GM21786 (cell line): Measurements from ENCODE around the gene NAA80.
A peak's percentile ranks its signal among the peaks of the same experiment; 100 is the strongest.

ENCODE experiments used
- ATAC-seq: cut with Tn5 transposase; IDR thresholded peaks from one replicate; pipeline ENCODE4 v1.9.1; 2021; ENCODE audit not compliant: unreplicated experiment

NAA80 gene, protein sequence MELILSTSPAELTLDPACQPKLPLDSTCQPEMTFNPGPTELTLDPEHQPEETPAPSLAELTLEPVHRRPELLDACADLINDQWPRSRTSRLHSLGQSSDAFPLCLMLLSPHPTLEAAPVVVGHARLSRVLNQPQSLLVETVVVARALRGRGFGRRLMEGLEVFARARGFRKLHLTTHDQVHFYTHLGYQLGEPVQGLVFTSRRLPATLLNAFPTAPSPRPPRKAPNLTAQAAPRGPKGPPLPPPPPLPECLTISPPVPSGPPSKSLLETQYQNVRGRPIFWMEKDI

DNA sequence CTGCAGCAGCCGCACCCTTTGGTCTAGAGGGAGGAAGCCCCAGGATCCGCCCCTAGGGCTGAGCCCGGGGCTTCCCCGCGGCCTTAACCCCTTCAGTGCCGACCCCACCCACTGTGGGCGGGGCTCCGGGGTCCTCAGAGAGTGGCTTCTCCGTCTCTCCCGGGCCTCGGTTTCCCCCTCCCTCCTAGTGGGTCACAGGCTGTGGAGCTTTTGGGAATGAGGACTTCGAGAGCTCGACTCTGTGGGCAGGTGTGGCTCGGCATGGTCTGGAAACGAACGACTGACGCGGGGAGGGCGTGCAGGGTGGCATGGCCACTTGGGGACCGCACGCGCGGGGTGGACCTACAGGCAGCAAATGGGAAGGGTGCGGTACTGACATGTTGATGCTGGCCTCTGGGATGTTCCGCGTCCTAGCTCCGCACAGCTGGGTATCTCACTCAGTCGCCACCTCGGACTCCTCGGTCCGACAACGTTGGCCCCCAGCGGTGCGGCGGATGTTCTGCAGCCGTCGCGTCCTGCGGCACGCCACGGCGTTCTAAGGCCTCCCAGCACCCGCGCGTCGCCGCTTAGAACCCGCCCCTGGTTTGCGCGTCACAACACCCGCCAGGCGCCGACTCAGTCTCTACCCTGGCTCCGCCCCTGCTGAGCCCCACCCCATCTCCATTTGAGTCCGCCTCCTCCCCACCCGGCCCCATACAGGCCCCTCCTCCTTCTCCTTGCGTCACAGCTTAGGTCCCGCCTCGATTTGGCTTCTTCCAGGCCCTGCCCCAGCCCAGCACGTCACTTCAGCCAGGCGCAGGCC lies at the start of gene NAA80, which contains the start of gene HYAL3:
NAA80 (minus strand) TSS at position 570 of the 802 bp plus-strand sequence. CDS start 1,942 bp downstream, outside the sequence.
HYAL3 (minus strand) TSS at position 570 of the 802 bp plus-strand sequence. CDS start 3,803 bp downstream, outside the sequence.
- ATAC-seq: peak; percentile 88

DNA sequence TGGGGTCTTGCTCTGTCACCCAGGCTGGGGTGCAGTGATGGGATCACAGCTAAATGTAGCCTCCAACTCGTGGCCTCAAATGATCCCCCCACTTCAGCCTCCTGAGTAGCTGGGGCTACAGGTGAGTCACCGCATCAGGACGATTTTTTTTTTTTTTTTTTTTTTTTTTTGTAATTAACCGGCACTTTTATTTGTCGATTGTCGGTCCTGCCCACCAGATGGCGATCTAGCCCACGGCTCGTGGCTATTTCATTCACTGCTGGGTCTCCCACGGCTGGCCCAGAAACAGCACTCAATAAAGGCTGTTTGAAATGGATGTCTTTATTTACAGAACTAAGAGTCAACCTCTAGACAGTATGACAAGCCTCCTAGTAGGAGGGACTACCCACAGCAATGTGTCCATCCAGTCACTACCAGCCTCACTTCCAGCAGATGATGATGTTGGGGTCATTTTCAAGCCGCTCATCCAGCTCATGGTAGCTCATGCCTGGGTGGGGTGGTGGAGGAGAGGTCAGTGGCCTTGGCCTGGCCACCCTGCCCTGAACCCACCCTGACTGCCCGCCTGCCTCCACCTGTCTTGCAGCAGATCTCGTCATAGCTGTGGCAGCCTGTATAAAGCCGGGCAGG lies 48.1 kb upstream of the NAA80 start:
- ATAC-seq: no peak

DNA sequence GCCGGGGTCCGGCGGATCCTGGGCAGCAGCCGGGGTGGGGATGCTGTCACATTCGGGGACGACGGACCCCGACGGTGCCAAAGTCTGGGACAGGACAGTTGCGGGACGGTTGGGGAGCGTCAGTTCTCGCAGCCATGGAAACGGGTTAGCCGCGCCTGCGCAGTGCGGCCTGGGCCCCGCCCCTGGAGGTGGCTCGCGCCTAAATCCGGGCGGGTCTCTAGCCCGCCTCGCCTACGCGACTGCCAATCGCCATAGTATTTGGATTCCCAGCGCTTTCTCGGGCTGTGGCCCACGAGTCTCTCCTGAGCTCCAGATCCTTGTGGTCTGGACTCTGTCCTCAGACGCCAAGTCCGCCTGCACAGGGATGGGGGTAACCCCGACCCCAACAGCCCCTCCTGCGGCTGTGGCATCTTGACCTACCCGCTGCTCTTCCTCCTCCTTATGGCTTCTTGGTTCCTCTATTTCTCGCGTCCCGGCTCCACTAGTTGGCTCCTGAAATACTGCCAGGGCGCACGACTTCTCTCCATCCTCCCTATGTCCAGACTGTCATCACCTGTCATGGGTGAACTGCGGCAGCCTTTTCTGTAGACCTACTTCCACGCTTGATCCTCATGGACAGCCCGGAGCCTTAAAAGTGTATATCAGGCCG lies 46.5 kb upstream of the NAA80 start, which contains the start of gene ZMYND10:
ZMYND10 (minus strand) TSS at position 147 of the 649 bp plus-strand sequence. CDS start 153 bp downstream, outside the sequence.
- no peak for ATAC-seq

DNA sequence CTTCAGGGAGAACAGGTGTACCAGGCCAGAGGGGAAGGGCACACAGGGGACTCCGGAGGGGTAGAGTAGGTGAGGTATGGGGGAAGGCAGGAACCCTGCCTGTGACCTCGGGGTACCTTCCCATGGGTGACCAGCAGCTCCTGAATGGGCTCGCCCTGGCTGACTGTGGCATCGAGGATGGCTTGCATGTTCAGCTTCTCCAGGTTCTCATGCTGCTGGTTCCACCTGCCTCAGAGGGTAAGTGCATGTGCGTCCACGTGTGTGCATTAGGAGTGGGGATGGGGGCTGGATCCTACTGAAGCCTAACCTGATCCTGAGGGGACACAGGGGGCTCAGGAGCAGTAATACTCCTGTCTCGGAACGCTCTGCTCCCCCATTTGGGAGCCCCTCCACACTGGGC lies 45.8 kb upstream of the NAA80 start:
- no peak for ATAC-seq

DNA sequence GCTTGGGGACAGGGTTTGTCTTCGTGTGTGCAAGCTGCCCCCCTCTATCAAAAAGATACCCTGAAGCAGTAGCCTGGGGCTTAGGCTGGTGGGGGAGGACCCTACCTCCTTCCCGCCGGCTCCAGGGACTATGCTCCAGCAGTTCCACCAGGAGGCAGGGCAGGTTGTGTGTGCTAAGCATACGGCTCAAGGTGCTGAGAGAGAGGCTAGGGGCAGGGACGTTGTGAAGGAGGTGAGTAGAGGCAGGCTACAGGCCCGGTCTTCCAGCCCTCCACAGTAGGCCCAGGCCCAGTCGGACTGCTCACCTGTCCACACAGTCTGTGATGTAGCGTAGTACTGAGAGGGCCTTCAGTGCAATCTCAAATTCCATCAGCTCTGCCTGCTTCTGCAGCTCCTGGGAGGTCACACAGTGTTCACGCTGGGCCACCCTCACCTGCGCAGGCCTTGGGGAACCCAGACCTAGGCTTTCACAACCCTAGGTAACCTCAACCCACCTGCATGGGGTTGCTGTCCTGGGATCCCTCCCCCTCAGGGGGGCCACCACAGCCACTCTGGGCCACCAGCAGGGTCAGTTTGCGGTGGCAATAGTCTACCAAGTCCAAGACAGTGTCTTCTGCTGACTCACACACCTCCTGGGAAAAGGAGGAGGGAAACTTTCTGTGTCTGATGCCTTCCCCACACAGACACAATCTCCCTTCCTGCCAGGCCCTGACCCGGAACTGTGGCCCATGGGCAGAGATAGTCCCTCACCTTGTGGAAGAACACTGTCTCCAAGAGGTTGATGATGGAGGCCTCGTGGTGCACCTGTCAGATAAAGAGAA lies 43.8 kb upstream of the NAA80 start:
- ATAC-seq: no peak

DNA sequence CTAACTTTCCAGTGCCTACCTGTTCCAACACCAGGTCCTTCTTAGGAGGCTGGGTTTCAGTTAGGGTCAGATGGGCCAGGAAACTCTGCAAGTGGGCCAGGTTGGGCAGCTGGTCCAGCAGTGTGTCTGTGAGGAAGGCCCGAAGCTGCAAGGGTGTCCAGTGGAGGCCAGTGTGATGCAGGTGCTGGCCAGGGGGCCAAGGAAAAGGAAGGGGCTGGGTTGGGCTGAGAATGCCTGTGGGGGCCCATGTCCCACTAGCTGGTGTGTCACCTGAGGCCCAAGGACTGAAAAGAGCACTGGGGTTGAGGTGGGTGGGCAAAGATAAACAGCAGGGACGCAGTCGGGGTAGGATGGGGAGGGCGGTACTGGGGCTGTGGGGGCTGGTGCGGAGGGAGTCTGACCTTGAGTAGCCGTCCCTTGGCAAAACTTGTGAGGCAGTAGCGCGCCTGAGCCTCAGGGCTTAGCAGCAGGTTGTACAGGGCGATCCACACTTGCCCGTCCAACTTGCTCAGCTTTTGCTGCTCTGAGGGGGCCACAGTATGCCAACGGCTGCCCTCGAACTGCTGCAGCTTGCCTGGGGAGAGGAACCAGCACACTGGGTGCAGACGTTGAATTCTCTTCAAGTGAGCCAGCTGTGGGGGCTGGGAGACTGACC lies 42.9 kb upstream of the NAA80 start:
- ATAC-seq: no peak

DNA sequence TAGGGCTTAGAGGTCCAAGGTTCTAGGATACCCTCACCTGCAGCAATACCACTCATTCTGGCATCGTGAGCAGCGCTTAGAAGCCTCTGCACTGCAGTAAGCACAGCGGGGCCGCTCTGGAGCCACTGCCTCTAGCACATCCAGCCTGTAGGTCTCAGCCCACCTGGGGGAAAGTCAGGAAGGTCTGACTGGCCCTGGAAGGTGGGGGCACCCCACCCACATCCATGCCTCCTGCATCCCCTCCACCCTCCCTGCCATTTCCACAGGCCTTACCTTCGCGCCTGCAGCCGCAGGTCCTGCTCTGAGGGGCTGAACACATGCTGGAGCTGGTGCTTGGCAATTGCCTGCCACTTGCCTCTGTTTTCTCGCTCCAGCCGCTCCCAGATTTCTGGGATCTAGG lies 42.3 kb upstream of the NAA80 start:
- ATAC-seq: no peak

DNA sequence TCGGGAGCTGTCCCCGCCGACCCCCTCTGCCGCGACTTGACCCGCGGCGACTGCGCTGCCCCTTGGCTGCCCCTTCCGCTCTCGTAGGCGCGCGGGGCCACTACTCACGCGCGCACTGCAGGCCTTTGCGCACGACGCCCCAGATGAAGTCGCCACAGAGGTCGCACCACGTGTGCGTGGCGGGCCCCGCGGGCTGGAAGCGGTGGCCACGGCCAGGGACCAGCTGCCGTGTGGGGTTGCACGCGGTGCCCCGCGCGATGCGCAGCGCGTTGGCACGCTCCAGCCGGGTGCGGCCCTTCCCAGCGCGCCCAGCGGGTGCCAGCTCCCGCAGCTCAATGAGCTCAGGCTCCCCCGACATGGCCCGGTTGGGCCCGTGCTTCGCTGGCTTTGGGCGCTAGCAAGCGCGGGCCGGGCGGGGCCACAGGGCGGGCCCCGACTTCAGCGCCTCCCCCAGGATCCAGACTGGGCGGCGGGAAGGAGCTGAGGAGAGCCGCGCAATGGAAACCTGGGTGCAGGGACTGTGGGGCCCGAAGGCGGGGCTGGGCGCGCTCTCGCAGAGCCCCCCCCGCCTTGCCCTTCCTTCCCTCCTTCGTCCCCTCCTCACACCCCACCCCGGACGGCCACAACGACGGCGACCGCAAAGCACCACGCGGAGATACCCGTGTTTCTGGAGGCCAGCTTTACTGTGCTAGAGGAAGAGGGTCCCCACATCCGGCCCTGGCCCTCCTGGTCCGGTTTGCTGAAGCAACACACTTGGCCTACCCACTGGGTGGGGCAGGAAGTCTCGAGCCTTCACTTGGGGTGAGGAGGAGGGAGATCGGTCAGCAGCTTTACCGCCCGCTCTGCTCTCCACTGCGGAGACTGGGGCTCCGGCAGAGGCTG lies 41.5 kb upstream of the NAA80 start, which contains the start of gene RASSF1:
RASSF1 (minus strand) TSS at position 389 of the 882 bp plus-strand sequence; CDS start at position 358, 31 bp downstream.
- no peak for ATAC-seq

DNA sequence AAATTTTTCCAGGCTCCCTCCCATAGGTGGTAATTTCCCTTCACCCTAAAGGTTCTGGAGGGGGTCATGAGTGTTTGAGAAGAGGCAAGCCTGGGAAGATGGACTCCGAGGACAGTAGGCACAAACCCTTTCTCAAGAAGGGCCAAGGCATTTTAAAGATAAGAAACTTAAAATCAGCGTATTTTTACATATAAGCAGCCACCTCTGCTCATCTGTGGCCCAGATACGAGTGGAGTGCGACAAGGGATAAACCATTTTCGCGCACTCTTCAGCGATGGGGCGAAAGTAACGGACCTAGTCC lies 40.9 kb upstream of the NAA80 start:
- no peak for ATAC-seq

DNA sequence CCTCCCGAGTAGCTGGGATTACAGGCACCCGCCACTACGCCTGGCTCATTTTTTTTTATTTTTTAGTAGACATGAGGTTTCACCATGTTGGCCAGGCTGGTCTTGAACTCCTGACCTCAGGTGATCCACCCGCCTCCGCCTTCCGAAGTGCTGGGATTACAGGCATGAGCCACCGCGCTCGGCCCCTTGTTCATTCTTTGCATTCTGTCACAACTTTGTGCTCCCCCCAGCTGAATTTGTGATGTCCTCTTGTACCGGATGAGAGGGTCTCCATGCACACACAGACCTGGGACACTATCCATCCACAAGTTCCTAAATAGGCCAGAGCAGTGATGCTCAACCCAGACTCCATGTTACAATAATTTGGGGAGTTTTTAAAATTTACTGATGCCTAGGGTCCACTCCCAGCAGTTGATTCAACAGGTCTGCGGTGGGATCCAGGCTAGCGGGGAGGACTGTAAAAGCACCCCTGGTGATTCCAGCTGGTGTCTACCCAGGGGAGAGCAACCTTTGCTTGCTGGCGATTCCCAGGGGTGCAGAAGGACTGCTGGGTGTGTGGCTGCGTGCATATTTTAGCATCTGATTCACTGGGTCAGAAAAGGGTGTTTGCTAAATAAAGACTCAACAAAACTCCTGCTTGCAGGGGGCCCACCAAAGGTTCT lies 40.4 kb upstream of the NAA80 start:
- no peak for ATAC-seq

DNA sequence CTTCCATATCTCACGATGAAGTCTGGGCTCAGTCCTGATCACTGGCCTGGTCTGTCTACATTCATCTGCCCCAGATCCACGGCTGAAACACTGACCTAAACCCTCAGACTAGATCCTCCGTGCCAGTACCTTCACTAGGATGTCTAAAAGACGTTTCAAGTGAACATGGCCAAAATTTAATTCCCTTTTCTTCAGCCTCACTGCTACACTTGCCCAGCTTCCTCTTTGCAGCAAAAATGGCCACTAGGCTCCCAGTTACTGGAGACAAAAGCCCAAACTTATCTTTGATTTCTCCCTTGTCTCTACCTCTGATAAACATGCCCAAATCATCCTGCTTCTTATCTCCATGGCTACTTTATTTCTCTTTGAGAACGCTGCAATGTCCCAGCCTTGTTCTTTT lies 39.8 kb upstream of the NAA80 start:
- ATAC-seq: no peak

DNA sequence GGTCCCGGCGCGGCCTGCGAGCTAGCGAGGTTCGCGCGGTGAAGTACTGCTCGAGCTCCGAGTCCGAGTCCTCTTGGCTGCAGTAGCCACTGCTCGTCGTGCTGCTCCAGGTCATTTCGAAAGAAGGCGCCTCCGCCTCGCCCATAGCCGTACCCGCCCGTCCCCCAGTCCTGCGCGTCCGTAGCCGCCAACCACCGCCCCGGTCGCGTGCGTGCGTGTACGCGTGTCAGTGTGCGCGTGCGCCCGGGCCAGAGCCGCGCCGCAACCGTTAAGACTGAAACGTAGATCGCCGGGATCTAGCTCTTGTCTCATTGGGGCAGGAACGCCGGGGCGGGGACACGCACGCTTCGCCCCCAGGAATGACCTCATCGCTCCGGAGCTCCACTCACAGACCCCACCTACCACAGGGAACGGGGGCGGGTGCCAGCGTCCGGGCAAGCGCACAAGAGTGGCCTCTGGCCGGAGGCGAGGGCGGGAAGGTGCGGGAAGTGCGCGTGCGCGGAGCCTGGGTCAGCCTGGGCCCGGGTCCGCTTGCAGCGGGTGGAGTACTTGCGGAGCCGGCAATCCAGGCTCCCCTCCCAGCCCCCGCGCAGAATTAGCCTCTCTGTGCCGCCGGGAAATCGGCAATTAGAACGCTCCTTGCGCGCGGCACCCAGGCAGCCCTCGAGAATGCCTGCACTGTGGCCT lies 38.1 kb upstream of the NAA80 start:
- ATAC-seq: peak; percentile 74

DNA sequence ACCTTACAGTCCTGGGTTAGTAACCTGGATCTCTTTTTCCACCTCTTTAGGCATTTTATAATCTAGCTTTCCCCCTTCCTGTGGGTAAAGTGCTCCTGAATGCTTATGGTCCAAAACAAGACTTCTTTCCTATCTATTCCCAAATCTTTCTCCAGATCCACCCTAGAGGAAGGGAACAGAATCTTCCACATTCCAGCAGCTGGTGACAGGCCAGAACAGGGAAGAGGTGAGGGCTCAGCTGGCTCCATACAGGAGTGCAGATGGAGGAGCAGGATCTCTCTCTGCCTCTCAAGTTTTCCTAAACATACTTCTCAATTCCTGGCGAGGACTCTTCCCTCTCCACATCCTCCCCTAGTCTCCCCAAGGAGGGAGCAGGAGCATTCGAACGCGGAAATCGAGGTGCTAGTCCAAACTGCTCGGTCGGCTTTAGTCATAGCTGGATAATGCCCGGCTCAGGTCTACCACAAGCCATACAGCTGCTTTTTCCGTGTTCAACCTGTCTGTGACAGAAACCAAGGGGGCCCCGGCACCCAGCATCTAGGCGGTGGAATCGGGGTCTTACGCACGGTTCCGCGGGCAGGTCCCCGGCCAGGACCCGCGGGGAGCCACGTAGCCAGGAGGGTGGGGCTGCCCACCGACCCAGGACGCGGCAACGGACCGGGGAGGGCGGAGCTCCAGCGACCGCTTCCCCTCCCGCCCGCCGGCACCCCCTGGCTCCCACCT lies 37.4 kb upstream of the NAA80 start:
- peak; percentile 16 for ATAC-seq

DNA sequence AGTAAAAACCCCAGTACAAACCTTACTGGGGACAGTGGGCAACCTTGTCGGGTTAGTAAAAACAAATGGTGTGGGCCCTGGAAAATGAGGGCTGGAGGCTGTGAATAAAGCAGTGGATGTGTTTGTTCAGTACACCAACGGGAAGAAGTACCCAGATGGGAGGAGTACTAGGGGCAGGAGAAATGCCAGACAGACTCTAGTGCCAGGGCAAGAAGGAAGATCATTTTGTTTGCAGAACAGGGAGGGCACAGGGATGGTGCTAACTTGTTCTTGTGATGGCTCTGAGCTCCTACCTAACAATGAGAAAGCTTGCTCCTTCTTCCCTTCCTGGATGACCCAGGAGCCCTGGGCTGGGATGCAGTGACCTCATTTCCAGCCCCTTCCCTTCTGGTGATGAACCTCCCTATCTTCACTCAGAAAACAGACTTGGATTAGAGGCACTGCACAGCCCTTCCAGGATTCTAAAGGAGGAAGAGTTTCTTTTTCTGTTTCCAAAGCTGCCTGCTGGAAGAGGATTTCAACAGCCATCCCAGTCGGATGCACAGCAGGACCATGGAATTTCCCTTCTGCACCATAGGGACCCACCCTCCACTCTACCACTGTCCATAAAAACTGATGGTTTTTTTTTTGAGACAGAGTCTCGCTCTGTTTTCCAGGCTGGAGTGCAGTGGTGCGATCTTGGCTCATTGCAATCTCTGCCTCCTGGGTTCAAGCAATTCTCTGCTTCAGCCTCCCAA lies 35.3 kb upstream of the NAA80 start:
- no peak for ATAC-seq

DNA sequence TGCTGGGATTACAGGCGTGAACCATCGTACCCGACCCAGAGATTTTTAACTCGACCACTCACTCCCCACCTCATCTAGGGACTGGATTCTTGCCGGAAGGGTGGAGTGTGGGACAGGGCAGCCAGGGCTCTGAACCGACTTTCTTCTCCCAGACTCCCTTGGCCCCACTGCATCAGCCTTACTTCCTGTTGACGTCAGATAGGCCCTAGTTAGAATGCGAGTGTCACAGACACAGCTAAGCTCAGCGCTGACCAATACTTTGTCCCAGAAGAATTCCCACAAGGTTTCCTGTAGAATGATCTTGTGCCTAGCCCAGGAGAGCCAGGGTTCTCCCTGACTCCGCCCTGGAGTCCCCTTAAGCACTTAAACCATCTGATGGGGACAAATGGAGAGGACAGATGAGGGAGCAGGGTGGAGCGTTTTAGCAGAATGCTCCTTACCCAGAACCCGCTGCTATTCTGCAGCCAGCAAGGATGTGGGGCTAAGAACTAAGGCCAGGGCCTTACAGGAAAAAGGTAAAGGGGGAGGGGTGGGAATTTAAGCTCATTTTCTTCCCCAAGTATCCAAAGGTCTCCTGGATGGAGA lies 34.6 kb upstream of the NAA80 start:
- ATAC-seq: no peak

DNA sequence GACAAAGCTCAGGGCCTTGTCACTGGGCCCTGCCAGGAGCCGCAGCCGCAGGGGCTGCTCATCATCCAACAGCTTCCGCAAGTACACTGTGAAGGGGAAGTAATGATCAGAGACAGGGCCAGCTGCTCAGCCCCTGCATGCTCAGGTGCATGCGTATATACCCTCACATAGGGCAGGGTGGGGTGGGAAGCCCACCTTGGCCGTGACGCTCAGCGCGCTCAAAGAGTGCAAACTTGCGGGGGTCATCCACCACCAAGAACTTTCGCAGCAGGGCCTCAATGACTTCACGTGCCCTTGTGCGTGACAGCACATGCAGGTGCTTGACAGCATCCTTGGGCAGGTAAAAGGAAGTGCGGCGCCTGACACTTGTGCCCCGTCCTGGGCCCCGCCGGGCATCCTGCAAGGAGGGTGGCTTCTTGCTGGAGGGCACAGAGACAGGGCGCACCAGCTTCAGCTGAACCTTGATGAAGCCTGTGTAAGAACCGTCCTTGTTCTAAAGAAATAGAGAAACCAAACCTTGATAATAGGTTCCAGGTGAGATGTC lies 32.2 kb upstream of the NAA80 start:
- ATAC-seq: no peak
